Astrocyte of the spinal cord (primary cell): ENCODE measurements around the gene HOXB6.
A peak's percentile ranks its signal among the peaks of the same experiment; 100 is the strongest.

Source experiments
- DNase-seq: peaks from one replicate; pipeline ENCODE4 v3.0.0; 2011; ENCODE audit warnings: low read depth, low spot score
- H3K4me3 ChIP-seq: 2 replicates; pipeline ENCODE4 v1.5.1; 2011; ENCODE audit warnings: low read depth, mild to moderate bottlenecking, low read length, moderate library complexity
- CTCF ChIP-seq: IDR thresholded peaks from 2 replicates; pipeline ENCODE4 v1.5.1; 2012; ENCODE audit warnings: low read depth, mild to moderate bottlenecking, low read length, inconsistent platforms
- in situ Hi-C: cut with HindIII; loops from 2 replicates; pipeline ENCODE4 v1.10.0; 2017; ENCODE audit warnings: low sequenced_read_pairs

HOXB6 gene

GRCh38 chr17:48601539-48602425 is 3.0 kb downstream of the HOXB6 start:
- in situ Hi-C loops: no loop called here
- peak overlapping the region; percentile 57 for H3K4me3 ChIP-seq
- DNase-seq: no peak
- TF ChIP-seq CTCF: no peak

DNA sequence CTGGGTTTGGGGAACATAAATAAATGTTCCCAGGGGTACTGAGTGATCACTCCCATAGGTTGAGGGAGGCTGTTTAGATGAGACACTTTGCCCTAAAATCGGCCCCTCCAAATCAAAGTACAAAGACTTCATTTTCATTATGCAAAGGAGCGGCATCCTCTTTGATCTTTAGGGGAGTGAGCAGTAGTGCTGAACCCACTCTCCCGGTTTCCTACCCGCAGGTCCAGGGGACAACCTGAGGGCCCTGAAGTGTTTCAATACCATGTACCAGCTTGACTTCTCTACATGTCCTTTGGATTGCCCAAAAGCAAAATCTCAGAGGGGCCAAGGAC is 3.6 kb downstream of the HOXB6 start:
- peak overlapping the region; percentile 57 for H3K4me3 ChIP-seq
- TF ChIP-seq CTCF: no peak
- in situ Hi-C loops: no loop called here
- DNase-seq: no peak

DNA sequence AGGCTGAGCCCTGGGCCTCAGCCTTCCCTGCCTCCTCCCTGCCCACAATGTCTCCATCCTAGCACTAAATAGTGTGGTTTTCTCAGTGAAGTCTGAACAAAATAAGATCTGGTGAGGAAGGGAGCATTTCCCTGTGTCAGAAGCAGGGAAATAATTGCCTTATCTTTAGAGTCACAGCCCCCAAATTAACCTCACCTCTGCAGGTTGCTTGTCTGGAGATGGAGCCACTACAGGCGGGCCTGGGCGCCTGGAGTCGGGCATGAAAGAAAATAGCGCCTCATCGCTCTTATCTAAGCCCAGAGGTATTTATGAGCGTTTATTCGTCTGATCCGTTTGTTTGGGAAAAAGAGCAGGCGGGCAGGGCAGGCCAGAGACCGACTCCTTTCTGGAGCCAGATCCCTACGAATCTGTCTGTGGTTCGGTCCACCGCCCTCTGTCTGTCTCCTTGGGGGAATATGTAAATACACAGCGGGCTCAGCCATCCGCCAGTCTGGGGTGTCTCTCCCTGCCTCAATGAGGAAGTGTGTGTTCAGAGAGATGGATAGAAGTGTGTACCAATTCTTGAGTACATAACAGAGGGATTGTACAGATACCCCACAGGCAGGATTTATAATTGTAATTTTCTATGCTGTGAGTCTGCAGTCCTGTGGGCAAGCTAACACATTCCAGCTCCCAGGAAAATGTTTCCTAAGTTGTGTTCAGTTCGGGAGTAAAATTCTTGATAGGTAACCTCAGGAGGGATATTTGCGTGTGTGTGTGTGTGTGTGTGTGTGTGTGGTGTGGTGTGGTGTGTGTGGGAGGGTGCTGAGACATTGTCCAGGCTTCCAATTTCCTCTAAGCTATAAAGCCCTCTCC is 4.3 kb downstream of the HOXB6 start:
- in situ Hi-C loops: no loop called here

DNA sequence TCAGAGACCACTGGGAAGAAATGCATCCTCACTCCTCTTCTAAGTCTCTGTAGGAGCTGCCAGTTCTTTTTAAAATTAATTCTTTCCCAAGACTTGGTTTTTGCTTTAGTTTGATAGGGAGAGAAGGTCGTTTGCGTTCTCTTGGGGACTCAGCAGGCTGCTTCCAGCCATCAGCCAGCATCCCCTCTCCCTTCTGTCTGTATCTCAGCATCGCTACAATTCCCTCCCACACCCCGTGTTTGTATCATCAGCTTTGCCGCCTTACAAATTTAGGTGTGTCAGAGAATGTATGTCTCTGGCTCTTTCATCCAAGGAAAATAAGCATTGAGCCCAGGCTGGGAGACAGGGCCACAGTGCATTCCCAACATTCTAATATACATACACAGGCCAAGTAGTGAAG is 5.4 kb downstream of the HOXB6 start:
- peak overlapping the region; percentile 57 for H3K4me3 ChIP-seq
- TF ChIP-seq CTCF: no peak
- no peak for DNase-seq
- in situ Hi-C loops: no loop called here

More for the DNA sequence above, 4.3 kb downstream of the HOXB6 start:
- H3K4me3 ChIP-seq: peak overlapping the region; percentile 57
- DNase-seq: peak; percentile 60
- TF ChIP-seq CTCF: no peak

GRCh38 chr17:48598736-48599135 is 6.0 kb downstream of the HOXB6 start:
- peak overlapping the region; percentile 57 for H3K4me3 ChIP-seq
- DNase-seq: no peak
- no peak for TF ChIP-seq CTCF
- in situ Hi-C loops: no loop called here

- DNase-seq: peak; percentile 91
- peak overlapping the region; percentile 57 for H3K4me3 ChIP-seq
Observed at GRCh38 chr17:48597778-48598631, 6.8 kb downstream of the HOXB6 start.

More at GRCh38 chr17:48597778-48598631, 6.8 kb downstream of the HOXB6 start:
- no peak for TF ChIP-seq CTCF
- in situ Hi-C loops: no loop called here
